AG10803 (cell line): Measurements from ENCODE around the gene ABCD1.

Experiments used
- DNase-seq: peaks from one replicate; pipeline ENCODE4 v3.0.0; 2010; ENCODE audit warnings: low read depth
- H3K4me3 ChIP-seq: 2 replicates; pipeline ENCODE4 v1.5.1; 2011; ENCODE audit warnings: mild to moderate bottlenecking, low read length, control low read depth
- CTCF ChIP-seq: conservative IDR thresholded peaks from 2 replicates; pipeline ENCODE4 v1.5.1; 2011; ENCODE audit warnings: mild to moderate bottlenecking, low read length, control low read depth, inconsistent platforms

ABCD1 gene

GRCh38 chrX:153735274-153735673, 10.6 kb downstream of the ABCD1 start:
- H3K4me3 ChIP-seq, result no peak overlapping the region
- no peak for DNase-seq
- no peak for TF ChIP-seq CTCF

DNA sequence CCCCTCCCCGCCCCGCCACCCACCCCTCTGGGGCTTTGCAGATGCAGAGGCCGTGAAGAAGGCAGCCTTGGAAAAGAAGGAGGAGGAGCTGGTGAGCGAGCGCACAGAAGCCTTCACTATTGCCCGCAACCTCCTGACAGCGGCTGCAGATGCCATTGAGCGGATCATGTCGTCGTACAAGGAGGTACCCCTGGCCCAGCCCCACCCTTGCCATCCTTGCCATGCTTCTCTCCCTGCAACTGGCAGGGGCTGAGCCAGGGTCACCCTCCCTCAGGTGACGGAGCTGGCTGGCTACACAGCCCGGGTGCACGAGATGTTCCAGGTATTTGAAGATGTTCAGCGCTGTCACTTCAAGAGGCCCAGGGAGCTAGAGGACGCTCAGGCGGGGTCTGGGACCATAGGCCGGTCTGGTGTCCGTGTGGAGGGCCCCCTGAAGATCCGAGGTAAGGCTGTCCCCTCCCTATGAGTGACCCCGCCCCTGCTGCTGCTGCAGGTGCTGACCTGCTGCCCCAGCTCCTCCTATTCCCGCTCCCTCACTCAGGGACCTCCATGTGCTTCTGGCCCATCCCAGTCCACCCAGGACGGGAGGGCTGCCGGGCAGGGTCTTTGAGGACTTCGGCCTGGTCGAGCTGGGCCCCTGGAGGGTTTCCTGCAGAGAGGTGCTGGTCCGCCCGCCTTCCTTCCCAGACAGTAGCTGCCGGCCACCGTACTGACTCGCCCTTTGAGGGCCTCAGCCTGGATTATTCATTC, 11.6 kb downstream of the ABCD1 start:
- DNase-seq, result no peak
- no peak overlapping the region for H3K4me3 ChIP-seq
- TF ChIP-seq CTCF, result no peak

GRCh38 chrX:153736871-153737441, 12.3 kb downstream of the ABCD1 start:
- no peak for DNase-seq
- H3K4me3 ChIP-seq, result no peak overlapping the region
- no peak for TF ChIP-seq CTCF

- H3K4me3 ChIP-seq, result no peak overlapping the region
- no peak for DNase-seq
- no peak for TF ChIP-seq CTCF
These were observed 13.5 kb downstream of the ABCD1 start for GRCh38 chrX:153738056-153738605.

DNA sequence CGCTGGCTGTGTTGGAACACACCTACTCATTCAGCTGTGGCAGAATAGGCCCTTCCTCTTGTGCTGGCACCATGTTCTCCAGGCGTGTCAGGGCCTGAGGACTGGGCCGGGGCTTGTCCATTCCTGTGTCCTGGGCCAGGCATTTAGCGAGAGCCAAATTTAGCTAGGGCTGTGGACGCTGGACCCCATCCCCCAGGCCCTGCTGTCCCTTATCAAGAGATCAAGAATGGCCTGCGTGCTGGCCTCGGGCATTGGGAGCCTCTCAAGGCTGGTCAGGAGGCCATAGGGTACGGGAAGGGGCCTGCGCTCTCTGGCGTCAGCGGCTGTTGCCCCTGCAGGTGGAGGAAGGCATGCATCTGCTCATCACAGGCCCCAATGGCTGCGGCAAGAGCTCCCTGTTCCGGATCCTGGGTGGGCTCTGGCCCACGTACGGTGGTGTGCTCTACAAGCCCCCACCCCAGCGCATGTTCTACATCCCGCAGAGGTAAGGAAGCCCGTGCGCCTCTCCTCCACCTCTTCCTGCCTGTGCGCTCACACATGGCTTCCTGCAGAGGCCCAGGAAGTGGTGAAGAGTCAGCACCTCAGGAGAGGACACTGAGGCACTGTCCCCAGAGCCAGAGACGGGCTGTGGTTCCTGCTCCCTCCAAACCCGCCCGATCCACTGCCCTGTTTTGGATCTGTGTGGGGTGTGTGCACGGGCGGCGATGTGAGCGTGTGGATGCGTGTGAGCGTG, 15.3 kb downstream of the ABCD1 start:
- DNase-seq, result no peak
- no peak overlapping the region for H3K4me3 ChIP-seq
- no peak for TF ChIP-seq CTCF

DNA sequence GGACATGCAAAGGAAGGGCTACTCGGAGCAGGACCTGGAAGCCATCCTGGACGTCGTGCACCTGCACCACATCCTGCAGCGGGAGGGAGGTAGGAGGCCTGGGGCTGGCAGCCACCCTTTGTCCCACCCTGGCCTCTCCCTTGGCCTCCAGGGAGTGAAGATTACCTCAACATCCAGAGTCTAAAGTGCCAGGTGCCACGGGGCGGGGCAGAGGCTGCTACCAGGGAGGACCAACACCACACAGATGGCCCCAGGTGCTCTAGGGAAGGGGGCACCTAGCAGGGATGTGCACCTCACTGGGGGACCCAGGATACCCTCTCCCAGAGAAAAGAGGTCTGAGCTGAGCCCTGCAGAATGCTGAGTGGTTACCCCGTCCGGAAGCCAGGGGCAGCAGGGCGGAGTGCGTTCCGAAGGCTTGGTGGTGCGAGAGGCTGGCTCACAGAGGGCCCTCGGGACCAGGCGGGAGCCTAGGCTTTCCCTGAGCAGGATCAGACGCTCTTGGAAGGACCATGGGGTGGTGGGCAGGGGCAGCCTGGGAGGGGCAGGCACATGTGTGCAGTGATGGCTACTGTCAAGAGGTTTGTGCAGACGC, 16.1 kb downstream of the ABCD1 start:
- DNase-seq, result no peak
- H3K4me3 ChIP-seq, result no peak overlapping the region
- no peak for TF ChIP-seq CTCF
